ENCODE data around the gene TMEM175. TPM values are rescaled to one million over a fixed set of nuclear protein-coding genes. Genes with fewer than 3 reads are reported as not detected.

The TMEM175 gene
- total and polyA plus RNA-seq, 2 donors (not counting 1 experiment from before 2014, with no cell fraction given): 44.4 to 432 TPM

GRCh38 chr4:1001561-1002130 lies 69.4 kb downstream of the TMEM175 start:
- CTCF ChIA-PET: no interaction called here
- no peaks in the 10 kb centered on the region for H3K9me3 Mint-ChIP-seq (ENCODE audit: insufficient read depth)
- H3K27ac Mint-ChIP-seq: peak overlapping the region; percentile 50

More at GRCh38 chr4:1001561-1002130, 69.4 kb downstream of the TMEM175 start:
- POLR2A ChIA-PET: no interaction called here
- Mint-ChIP-seq H3K4me1 (peaks cover 31% of the 10 kb centered on the region), H3K27me3 (peaks cover 31% of the 10 kb centered on the region), H3K4me3 (no peak overlapping the region)
- ATAC-seq (ENCODE audit: low read depth) (no peak), DNase-seq (no peak)
- intact Hi-C loops (cut with micrococcal nuclease): no loop called here
- H3K9ac ChIP-seq (ENCODE audit: low read length): no peak overlapping the region
- H3K4me2 ChIP-seq (replicated peaks; ENCODE audit: low read depth, low read length, poor library complexity, severe bottlenecking): peak overlapping the region; percentile 54
- TF ChIP-seq CTCF (IDR thresholded peaks at IDR 0.05) (no peak), EZH2 (IDR thresholded peaks at IDR 0.05; ENCODE audit: borderline replicate concordance, insufficient read depth, low read depth, low read length, poor library complexity, severe bottlenecking) (no peak)
- peaks cover 0 to 50% (median 0%) of the 10 kb centered on the region in 3 donors for H3K9me3 ChIP-seq (ENCODE audit: control extremely low read depth in 1 of 3, control insufficient read depth in 2 of 3, insufficient read depth in 1 of 3, low read length in 2 of 3)
- no peak overlapping the region for H2AFZ ChIP-seq (ENCODE audit: insufficient read depth, low read depth, low read length, poor library complexity, severe bottlenecking)
- no peak overlapping the region for H3K4me3 ChIP-seq (ENCODE audit: control extremely low read depth in 1 of 5, extremely low read depth in 1 of 5, insufficient read depth in 1 of 5, low read depth in 2 of 5, low read length in 4 of 5)
- H3K79me2 ChIP-seq (ENCODE audit: control insufficient read depth, insufficient read depth, low read length): no peaks in the 10 kb centered on the region
- peaks cover 30 to 42% of the 10 kb centered on the region in 2 donors for H3K4me1 ChIP-seq (ENCODE audit: control insufficient read depth in 2 of 2, insufficient read depth in 2 of 2, low read length in 2 of 2)
- peaks cover 8% of the 10 kb centered on the region for H4K20me1 ChIP-seq (ENCODE audit: control insufficient read depth, insufficient read depth, low read length, poor library complexity, severe bottlenecking)
- no peaks in the 10 kb centered on the region for H3K36me3 ChIP-seq (replicated peaks in 1 of 2; ENCODE audit: control extremely low read depth in 1 of 2, control insufficient read depth in 1 of 2, extremely low read depth in 1 of 2, insufficient read depth in 2 of 2, low read length in 1 of 2)
- no peak overlapping the region for H3K27ac ChIP-seq (ENCODE audit: low read length in 2 of 2)
- H3K27me3 ChIP-seq (replicated peaks in 1 of 4; ENCODE audit: control extremely low read depth in 1 of 4, control insufficient read depth in 3 of 4, insufficient read depth in 4 of 4, low read length in 3 of 4): peaks cover 0 to 76% (median 35%) of the 10 kb centered on the region in 4 experiments
- 31% methylated on average over 48 of the region's 48 CpGs for WGBS (ENCODE audit: insufficient coverage)
